Tibial nerve (tissue), 4 donors: Measurements from ENCODE around the gene RUNDC1. TPM values are rescaled to one million over a fixed set of nuclear protein-coding genes. Genes with fewer than 3 reads are reported as not detected.

ENCODE experiments used
- DNase-seq, 2 donors: peaks; one replicate each; pipeline ENCODE4 v3.0.0-alpha.2; 2019; ENCODE audit warnings: low spot score in 2 of 2
- H3K27ac ChIP-seq, 4 donors: fragments of 200-600 bp; sonication (generic) in 3 of 4; one replicate each; pipeline ENCODE4 v1.5.1; 2017 to 2019; ENCODE audit warnings: mild to moderate bottlenecking in 1 of 4
- H3K27me3 ChIP-seq, 2 donors: fragments of 200-600 bp; sonication (generic) in 1 of 2; one replicate each; pipeline versions ENCODE4 v1.5.1 to v1.6.0; 2017 to 2019
- H3K36me3 ChIP-seq, 3 donors: fragments of 200-600 bp; sonication (generic); one replicate each; pipeline ENCODE4 v1.5.1; 2018 to 2019
- H3K4me1 ChIP-seq, 4 donors: fragments of 200-600 bp; sonication (generic) in 3 of 4; one replicate each; pipeline ENCODE4 v1.5.1; 2017 to 2019
- H3K4me3 ChIP-seq, 4 donors: fragments of 200-600 bp; sonication (generic) in 3 of 4; one replicate each; pipeline ENCODE4 v1.5.1; 2017 to 2019; ENCODE audit warnings: mild to moderate bottlenecking in 1 of 4, moderate library complexity in 1 of 4
- H3K9me3 ChIP-seq, 4 donors: fragments of 200-600 bp; sonication (generic) in 3 of 4; one replicate each; pipeline ENCODE4 v1.5.1; 2017 to 2019
- EP300 ChIP-seq, 2 donors: sonication (generic); formaldehyde crosslinking; IDR thresholded peaks; one replicate each; pipeline ENCODE4 v1.6.1; 2017; ENCODE audit warnings: antibody characterized with exemption in 2 of 2, mild to moderate bottlenecking in 1 of 2
- POLR2A ChIP-seq, 2 donors: fragments of 450-650 bp; IDR thresholded peaks; one replicate each; pipeline ENCODE4 v1.6.1; 2017; ENCODE audit warnings: antibody characterized with exemption in 2 of 2, mild to moderate bottlenecking in 2 of 2, moderate library complexity in 2 of 2
- WGBS, 2 donors: methylation state at CpG; one replicate each; pipeline ENCODE4 v1.1.5; 2018; 5-methylcytosine and 5-hydroxymethylcytosine counted together
- total RNA-seq, 4 donors: library from RNA; depleted of rRNA; stranded (reverse); fragments of >200 nt; gene quantifications; one replicate each; pipeline ENCODE4 v1.1.0, GENCODE V29; 2016
- TF ChIP-seq, protein P1 (sequence below), 5 experiments: fragments of 200-600 bp in 3 of 5; fragments of 450-650 bp in 2 of 5; sonication (generic) in 3 of 5; IDR thresholded peaks; one replicate each; pipeline ENCODE4 v1.5.1; 2016 to 2019; ENCODE audit warnings: antibody characterized with exemption in 5 of 5, mild to moderate bottlenecking in 3 of 5, moderate library complexity in 2 of 5

The RUNDC1 gene
- total RNA-seq, 4 donors from 2014 or later = 10.7 to 15.6 (median 12.9) TPM

DNA sequence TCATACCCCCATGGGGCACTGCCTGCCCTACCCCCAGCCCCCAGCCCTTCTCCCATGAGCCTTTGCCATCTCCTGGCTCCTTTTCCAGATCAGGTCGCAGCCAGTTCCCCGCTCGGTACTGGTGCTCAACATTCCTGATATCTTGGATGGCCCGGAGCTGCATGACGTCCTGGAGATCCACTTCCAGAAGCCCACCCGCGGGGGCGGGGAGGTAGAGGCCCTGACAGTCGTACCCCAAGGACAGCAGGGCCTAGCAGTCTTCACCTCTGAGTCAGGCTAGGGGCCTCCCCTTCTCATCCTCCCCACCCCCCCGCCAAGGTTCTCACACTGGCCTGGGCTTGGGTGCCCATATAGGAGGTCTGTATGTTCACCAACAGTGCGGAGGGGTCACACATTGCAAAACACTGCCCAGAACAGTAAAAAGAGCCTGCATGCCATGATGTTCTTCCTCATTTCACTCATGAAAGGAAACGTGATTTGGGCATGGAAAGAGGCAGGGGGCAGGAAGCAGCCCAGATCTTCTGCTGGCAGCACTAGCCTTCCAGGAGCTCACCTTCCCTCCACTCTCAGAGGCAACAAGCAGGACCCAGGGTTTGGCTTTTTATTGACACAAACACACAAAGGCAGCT is 33.8 kb downstream of the RUNDC1 start:
- no peaks in the 10 kb centered on the region for H3K9me3 ChIP-seq
- TF ChIP-seq, protein P1, sequence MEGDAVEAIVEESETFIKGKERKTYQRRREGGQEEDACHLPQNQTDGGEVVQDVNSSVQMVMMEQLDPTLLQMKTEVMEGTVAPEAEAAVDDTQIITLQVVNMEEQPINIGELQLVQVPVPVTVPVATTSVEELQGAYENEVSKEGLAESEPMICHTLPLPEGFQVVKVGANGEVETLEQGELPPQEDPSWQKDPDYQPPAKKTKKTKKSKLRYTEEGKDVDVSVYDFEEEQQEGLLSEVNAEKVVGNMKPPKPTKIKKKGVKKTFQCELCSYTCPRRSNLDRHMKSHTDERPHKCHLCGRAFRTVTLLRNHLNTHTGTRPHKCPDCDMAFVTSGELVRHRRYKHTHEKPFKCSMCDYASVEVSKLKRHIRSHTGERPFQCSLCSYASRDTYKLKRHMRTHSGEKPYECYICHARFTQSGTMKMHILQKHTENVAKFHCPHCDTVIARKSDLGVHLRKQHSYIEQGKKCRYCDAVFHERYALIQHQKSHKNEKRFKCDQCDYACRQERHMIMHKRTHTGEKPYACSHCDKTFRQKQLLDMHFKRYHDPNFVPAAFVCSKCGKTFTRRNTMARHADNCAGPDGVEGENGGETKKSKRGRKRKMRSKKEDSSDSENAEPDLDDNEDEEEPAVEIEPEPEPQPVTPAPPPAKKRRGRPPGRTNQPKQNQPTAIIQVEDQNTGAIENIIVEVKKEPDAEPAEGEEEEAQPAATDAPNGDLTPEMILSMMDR (IDR thresholded peaks at IDR 0.05) = no peak
- TF ChIP-seq POLR2A (IDR thresholded peaks at IDR 0.05) (no peak), EP300 (IDR thresholded peaks at IDR 0.05) (no peak)
- no peaks in the 10 kb centered on the region for H3K27me3 ChIP-seq
- H3K4me3 ChIP-seq = no peak overlapping the region
- DNase-seq = no peak
- peak overlapping the region; percentile 49 to 88 (median 73) for H3K27ac ChIP-seq
- H3K4me1 ChIP-seq = peaks cover 0 to 94% (median 44%) of the 10 kb centered on the region in 4 donors
- whole genome bisulfite sequencing, 2 donors = 68 to 74% methylated on average over 11 to 12 of the region's 12 CpGs
- H3K36me3 ChIP-seq = peaks cover 0 to 59% (median 0%) of the 10 kb centered on the region in 3 donors

DNA sequence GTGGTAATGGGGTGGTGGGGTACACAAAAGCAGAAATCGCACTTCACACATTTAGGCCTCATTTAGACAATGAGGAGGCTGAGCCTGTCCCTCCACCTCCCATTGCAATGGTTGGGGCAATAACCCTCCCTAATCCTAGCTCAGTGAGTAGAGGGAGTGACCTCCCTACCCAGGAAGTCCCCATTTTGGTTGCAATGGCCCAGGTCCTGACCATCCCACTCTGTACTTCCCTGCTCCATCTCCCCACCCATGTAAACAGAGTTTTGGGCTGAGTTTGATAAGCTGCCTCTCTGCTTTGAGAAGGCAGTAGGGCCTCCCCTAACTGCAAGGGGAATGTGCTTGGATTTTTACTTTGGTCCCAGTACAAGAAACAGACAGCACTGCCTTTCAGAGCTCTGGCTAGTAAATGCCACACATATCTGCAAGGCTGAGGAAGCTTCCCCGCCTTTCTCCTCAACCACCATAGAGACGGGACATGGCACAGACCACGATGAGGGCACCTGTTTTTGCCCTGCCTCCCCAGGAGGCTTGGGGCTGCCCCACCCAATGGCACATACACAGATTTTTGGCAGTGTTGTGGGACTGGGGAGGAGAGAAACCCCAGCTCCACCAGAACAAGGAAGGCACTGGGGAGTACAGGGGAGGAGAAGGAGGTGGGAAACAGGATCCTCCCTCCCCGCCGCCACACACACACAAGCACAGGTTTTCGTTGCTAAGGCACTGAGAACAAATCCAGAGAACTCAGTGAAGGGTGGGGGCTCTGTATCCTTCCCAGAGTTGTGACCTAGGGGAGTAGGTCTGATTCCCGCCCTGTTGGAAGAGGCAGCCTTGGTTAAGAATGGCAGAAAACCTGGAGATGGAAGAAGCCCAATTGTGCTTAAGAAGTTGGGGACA is 34.5 kb downstream of the RUNDC1 start:
- Histone ChIP-seq H3K4me1 (peaks cover 0 to 94% (median 51%) of the 10 kb centered on the region in 4 donors), H3K4me3 (no peak overlapping the region), H3K27me3 (no peaks in the 10 kb centered on the region), H3K27ac (peak overlapping the region; percentile 49 to 88 (median 73)), H3K36me3 (peaks cover 0 to 59% (median 0%) of the 10 kb centered on the region in 3 donors), H3K9me3 (no peaks in the 10 kb centered on the region)
- TF ChIP-seq, protein P1 (IDR thresholded peaks at IDR 0.05) = no peak
- TF ChIP-seq EP300 (IDR thresholded peaks at IDR 0.05) (no peak), POLR2A (IDR thresholded peaks at IDR 0.05) (no peak)
- DNase-seq = no peak
- 59 to 67% methylated on average over 8 of the region's 8 CpGs for WGBS, 2 donors

DNA sequence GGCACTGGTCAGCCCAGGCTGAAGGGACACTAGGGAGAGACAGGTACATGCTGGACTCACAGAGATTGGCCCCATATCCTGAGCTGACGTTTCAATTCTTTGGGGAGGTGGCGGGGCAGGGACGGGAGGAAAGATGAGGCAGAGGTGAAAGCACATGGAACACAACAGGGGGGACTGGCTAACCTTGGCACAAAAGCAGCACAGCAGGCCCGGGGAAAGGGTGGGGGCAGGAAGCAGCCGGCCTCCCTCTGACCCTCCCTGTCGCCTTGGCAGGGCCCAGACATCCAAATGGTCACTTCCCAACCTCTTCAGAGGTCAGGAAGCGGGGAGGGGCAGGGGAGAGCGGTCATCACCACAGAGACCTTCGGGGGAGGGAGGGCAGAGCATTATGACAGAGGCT is 35.2 kb downstream of the RUNDC1 start:
- 25 to 35% methylated on average over 9 of the region's 9 CpGs for WGBS, 2 donors
- TF ChIP-seq, protein P1 (IDR thresholded peaks at IDR 0.05) = no peak
- TF ChIP-seq EP300 (IDR thresholded peaks at IDR 0.05) = peak in 1 of 2 donors; percentile 52
- Histone ChIP-seq H3K36me3 (peaks cover 0 to 59% (median 0%) of the 10 kb centered on the region in 3 donors), H3K27ac (peak overlapping the region; percentile 49 to 88 (median 73)), H3K4me1 (peaks cover 0 to 94% (median 56%) of the 10 kb centered on the region in 4 donors), H3K27me3 (no peaks in the 10 kb centered on the region), H3K9me3 (no peaks in the 10 kb centered on the region), H3K4me3 (no peak overlapping the region)
- no peak for DNase-seq

DNA sequence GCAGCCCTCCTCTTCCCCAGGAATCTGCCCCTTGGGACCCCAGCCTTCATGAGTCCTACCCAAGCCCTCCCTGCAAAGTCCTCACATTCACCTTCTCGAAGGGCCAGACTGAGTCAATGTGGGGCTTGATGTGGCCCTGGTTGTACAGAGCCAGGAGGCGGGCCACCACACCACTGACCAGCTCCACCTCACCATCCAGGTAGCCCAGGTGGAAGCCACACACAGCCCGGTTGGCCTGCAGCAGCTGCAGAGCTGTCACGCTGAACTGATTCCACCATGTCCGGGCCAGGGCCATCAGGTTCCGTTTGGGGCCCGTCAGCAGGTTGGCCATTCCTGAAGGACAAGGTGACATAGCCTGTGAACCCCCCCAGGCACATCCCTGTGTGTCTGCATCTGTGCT is 35.9 kb downstream of the RUNDC1 start:
- DNase-seq = no peak
- Histone ChIP-seq H3K27ac (peak overlapping the region in 3 of 4 donors; percentile 70 to 88 (median 76)), H3K36me3 (peaks cover 0 to 59% (median 0%) of the 10 kb centered on the region in 3 donors), H3K27me3 (no peaks in the 10 kb centered on the region), H3K4me3 (no peak overlapping the region), H3K9me3 (no peaks in the 10 kb centered on the region), H3K4me1 (peaks cover 0 to 93% (median 50%) of the 10 kb centered on the region in 4 donors)
- WGBS, 2 donors = 81 to 92% methylated on average over 4 of the region's 7 CpGs
- TF ChIP-seq, protein P1 (IDR thresholded peaks at IDR 0.05) = no peak
- TF ChIP-seq POLR2A (IDR thresholded peaks at IDR 0.05) = no peak
- no peak for TF ChIP-seq EP300 (IDR thresholded peaks at IDR 0.05)
